Raji (cell line): ENCODE results near the gene COBLL1.

Experiments used
- POLR2A ChIP-seq: IDR thresholded peaks from 2 replicates; pipeline ENCODE4 v1.6.1; 2011; ENCODE audit warnings: low read depth, low read length, control low read depth; ENCODE audit not compliant: insufficient read depth

COBLL1 gene

GRCh38 chr2:164841719-164842623 lies at the start of gene COBLL1:
Gene COBLL1, minus strand, starts transcription at chr2:164841823. Its CDS starts 627 bp downstream, at chr2:164841196.
- TF ChIP-seq POLR2A: no peak

GRCh38 chr2:164890544-164890943 lies 48.9 kb upstream of the COBLL1 start:
- TF ChIP-seq POLR2A: no peak

GRCh38 chr2:164888592-164888991 lies 47.0 kb upstream of the COBLL1 start:
- TF ChIP-seq POLR2A: no peak

DNA sequence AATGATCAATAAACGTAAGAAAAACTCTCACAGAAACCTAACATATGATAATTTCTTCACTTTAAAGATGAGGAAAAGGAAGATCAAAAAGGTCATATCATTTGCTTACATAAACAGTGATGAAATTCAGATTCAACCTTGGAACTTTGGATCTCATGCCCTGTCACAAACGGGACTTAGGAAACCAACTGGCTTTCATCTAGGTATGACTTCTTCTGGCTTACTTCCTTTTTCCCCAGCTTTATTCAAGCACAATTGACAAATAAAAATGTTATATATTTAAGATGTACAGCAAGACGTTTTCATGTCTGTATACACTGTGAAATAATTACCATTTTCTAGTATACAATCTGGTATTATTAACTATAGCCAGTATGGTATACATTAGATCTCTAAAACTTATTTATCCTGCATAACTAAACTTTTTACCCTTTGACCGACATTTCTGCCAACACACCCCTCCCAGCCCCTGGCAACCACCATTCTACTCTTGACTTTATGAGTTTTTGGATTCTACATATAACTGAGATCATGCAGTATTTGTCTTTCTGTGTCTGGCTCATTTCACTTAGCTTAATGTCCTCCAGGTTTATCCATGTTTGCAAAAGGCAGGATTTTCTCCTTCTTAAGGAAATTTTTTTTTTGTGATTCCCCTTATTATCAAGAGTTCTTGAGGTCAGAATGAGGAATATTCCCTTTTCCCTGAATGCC lies 46.0 kb upstream of the COBLL1 start:
- TF ChIP-seq POLR2A: no peak

- no peak for TF ChIP-seq POLR2A
Observed at GRCh38 chr2:164882276-164882675, 40.7 kb upstream of the COBLL1 start.

DNA sequence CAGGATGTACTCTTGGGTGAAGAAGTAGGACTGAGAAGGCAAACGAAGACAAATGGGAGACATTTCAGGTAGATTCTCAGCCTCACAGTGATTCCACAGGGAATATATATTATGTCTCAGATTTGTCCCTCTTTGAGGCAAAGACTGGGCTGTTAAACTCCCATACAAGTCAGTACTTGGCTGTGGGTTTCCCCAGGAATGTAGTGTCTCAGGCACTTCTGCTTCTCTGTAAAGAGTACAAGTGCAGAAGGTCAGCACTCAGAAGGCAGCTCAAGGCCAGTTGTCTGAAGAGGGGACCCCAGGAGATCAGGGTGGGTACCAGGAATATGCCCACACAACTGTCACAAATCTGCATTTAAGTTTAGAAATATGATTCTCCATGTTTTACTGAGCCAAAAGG lies 39.9 kb upstream of the COBLL1 start:
- no peak for TF ChIP-seq POLR2A

DNA sequence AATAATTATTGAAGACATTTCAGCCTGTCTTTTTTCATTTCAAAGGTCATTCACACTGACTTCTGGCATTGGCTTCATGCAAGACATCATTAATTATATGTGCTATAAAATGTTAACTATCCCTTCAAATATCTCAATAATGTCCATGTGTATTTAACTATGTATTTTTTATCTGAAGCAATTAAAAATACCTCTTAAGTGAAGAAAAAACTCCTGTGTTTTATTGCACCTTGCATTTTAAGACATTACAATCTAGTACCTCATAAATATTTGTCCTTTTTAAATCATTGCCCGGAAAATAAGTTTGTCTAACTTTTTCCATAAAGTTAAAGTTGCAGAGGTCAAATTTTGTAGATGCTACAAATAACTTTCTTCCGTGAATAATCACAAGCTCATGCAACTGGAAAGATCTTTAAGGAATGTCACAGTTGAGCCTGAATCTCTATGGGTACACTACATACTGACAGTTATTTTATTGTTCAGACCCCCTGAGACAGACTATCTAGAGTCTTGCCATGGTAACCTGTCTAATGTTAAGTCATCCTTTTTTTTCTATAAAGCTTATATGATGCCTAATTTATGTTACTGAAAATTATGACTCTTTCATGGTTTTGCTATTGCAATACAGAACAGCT lies 38.4 kb upstream of the COBLL1 start:
- no peak for TF ChIP-seq POLR2A

- no peak for TF ChIP-seq POLR2A
Observed at GRCh38 chr2:164877927-164878326, 36.3 kb upstream of the COBLL1 start.

GRCh38 chr2:164877169-164877568 lies 35.5 kb upstream of the COBLL1 start:
- TF ChIP-seq POLR2A: no peak

- no peak for TF ChIP-seq POLR2A
Observed at GRCh38 chr2:164875334-164876205, 33.9 kb upstream of the COBLL1 start.

- TF ChIP-seq POLR2A: no peak
Observed at GRCh38 chr2:164873210-164873908, 31.7 kb upstream of the COBLL1 start.

- TF ChIP-seq POLR2A: no peak
Observed at GRCh38 chr2:164871404-164871803, 29.8 kb upstream of the COBLL1 start.

GRCh38 chr2:164869420-164869772 lies 27.8 kb upstream of the COBLL1 start:
- no peak for TF ChIP-seq POLR2A
